NCI-H345 treated with DMSO at 0.1 percent for 48 hours (cell line): ENCODE results near the gene AUTS2.

Experiments used
- DNase-seq: peaks from one replicate; lab custom pipeline; 2025; ENCODE audit not compliant: unreplicated experiment; lab: John Stamatoyannopoulos, UW

The AUTS2 gene

GRCh38 chr7:70047384-70047783 lies 449.1 kb downstream of the AUTS2 start:
- DNase-seq: no peak

DNA sequence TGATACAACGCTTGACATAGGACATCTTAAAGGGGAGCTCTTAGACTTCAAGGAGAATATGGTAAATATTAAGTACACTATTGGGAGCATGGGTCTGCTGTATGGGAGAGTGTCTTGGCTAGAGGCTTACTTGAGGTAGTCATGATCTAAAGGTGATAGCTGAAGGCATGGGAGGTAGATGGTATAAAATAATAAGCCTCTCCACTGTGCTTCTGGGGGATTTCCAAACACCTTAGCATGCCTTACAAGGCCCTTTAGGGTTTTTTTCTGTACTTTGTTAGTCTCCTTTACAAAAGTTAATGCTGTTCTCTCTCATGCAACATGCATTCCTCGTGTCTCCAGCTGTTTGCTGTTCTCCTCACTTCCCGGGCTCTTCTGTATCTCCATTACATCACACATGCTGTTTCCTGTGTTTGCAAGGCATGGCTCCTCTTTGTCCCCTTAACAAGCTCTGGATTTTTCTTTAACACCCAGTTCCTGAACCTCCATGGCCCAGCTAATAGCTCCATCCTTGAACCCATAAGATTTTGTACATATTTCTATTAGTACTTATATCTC lies 449.7 kb downstream of the AUTS2 start:
- no peak for DNase-seq

- DNase-seq: no peak
These were observed 453.5 kb downstream of the AUTS2 start for GRCh38 chr7:70051726-70052125.

- no peak for DNase-seq
These were observed 454.4 kb downstream of the AUTS2 start for GRCh38 chr7:70052691-70053090.

DNA sequence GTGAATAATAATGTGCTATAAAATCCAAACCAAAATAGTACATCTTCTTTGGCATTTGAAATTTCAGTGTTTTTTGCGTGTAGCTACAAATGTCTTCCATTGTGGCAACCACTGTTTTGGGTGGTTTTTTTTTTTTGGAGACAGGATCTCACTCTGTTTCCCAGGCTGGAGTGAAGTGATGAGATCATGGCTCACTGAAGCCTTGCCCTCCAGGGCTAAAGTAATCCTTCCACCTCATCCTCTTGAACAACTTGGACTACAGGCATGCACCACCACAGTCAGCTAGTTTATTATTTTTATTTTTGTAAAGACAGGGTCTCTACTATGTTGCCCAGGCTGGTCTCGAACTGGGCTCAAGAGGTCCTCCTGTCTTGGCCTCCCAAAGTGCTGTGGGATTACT lies 455.1 kb downstream of the AUTS2 start:
- DNase-seq: no peak

DNA sequence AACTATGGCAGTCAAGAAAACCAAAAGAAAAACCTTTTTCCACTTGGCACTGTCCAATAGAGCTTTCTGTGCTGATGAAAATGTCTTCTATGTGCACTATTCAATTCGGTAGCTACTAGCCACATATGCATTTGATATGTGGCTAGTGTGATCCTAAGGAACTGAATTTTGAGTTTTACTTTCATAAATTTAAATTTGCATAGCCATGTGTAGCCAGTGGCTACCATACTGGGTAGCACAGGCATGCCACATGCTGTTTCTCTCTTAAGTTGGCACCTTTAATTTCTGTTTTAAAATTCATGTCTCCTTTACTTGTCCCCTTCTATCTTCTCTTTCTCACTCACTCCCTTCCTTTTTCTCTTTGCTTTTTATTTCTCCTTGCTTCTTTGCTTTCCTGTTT lies 455.7 kb downstream of the AUTS2 start:
- DNase-seq: no peak

DNA sequence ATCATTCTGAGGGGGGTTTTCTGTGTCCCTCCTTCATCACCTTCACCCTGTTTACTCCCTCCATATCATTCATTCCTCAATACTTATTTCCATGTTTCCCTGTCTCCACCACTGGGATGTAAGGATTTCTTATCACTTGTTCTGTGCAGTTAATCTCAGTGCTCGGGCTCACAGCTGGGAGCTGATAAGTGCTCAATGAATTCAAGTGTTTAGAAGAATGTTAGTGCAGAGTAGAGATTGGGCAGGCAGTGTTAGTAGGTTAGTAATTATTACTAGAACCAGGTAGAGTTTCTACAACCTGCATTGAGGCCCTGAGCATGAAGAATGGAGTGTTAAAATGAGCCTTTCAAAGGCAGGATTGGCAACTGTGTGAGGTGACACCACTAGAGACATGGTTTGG lies 458.1 kb downstream of the AUTS2 start:
- DNase-seq: no peak

DNA sequence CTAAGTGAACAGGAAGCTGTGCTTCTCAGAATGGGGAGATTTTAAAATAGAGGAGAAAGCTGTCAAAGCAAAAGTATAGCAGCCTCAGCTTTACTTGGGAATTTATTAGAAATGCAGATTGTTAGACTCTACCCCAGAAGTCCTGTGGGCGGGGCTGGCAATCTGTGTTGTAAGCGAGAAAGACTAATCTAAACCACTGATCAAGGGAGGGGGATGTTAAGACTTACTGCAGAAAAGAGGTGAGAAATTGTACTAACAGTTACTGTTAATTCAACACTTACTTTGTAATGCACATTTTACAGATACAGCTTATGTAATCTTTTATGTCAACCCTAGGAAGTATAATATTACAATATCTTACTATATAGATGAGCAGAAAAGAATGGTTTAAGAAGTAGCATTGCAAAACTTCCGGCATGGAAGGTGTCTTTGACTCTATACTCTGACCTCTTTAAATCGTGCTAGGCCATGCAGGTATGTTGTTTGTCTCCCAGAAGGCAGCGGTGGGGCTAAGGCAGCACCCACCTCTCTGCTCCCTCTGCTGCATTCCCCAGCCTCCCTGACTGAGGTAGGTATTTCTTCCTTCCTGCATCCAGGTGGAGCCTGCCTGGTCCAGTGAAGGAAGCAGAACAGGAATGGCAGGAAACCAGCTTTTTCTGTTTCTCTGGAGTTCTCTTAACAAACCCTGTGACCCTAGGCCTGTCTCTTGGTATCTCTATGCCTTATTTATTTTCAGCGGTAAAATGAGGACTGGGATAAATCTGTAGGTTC lies 462.2 kb downstream of the AUTS2 start:
- no peak for DNase-seq

DNA sequence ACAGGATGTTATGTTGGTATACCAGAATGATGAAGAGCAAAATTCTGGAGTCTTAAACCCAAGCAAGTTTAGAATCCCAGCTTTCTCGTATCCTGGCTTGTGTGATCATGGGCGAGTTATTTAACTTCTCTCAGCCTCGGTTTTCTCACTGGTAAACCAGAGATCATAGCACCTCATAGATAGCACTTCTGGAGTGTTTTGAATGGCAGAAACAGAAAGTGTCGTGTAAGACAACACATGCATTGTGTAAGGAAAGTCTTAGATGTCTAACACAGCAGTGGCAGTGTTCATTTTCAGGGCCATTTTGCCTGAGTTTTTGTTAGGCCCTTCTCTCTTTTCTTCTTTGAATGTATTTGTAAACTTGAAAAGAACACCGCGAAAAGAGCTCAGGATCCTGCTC lies 465.1 kb downstream of the AUTS2 start:
- DNase-seq: no peak

GRCh38 chr7:70063927-70064326 lies 465.7 kb downstream of the AUTS2 start:
- no peak for DNase-seq

DNA sequence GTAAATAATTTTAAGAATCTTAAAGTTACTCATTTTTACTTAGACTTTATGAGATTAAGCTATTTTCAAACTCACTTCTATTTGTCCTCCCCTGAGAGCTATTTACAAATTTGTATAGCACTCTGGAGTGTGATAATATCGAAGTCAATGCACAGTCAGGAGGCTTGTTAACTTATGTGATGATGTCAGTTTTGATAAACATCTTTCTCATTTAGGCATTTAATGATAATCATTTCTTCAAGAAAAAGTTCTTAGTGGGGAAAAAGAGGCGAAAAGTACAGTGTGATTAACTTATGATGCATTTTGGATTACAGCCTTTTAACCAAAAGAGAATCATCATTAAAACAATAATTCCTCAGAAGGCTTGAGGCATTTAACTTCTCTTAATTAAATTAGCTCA lies 468.6 kb downstream of the AUTS2 start:
- no peak for DNase-seq

- no peak for DNase-seq
These were observed 470.3 kb downstream of the AUTS2 start for GRCh38 chr7:70068531-70068930.

GRCh38 chr7:70069977-70070376 lies 471.7 kb downstream of the AUTS2 start:
- no peak for DNase-seq

DNA sequence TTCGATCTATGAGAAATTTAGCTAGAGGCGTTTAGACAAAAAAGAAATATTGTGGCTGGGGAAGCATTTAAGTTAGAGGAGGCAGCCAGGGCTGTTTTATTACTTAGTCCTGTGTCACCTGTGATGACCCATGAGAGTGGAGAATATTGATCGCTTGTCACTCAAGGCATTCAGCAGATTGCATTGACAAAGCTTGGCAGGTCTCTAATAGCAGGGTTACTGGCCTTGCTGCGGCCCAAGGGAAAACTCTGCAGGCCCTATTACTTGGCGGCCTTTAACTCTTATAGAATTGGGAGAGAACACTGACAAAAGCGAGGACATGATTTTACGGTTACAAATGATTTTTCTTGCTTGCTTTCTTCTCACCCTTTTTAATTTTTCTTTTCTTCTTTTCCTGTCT lies 473.5 kb downstream of the AUTS2 start:
- DNase-seq: no peak

DNA sequence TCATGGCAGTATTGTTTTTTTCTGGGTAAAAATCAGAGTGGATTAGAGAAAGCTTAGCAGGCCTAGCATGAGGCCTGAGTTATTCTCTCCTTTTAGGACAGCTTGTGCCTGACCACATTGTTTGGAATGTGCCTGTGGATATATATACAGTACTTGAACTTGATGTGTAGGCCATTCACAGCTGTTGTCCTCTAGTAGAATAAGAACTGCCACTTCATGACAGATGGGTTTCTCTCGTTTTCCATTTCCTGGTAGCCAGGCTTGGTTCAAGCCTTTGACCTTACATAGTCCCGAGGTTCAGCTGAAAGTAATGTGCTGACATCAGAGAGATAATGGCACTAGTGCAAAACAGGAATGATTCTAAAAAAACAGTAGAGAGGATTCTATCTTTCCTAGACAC lies 473.9 kb downstream of the AUTS2 start:
- DNase-seq: no peak

GRCh38 chr7:70076325-70076724 lies 478.1 kb downstream of the AUTS2 start:
- DNase-seq: no peak

DNA sequence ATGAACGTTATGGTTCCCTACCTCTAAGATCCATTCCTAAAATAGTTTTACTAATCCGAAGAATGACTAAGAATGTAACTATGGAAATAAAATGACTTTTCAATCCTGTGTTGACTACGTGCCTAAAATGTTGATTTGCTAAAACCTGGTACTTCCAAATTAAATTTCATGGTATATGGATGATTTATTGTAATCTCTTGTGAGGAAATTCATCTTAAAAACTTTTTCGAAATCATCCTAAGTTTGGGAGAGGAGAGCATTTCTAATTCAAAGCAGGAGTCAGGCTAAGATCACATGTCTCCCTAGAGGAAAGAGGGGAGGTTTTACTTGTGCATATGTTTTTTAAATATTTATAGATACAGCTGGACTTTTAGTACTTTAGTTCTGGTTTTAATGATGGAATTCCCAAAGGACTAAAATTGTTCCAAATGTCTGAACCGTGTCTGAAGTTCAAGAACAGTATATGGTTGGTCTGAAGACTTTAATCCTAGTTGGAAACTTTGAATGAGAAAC lies 483.9 kb downstream of the AUTS2 start:
- DNase-seq: no peak

GRCh38 chr7:70091362-70091761 lies 493.1 kb downstream of the AUTS2 start:
- DNase-seq: no peak

GRCh38 chr7:70092314-70093204 lies 494.3 kb downstream of the AUTS2 start:
- DNase-seq: peak; percentile 56

GRCh38 chr7:70093205-70093904 lies 495.1 kb downstream of the AUTS2 start:
- peak; percentile 56 for DNase-seq

GRCh38 chr7:70094831-70095230 lies 496.6 kb downstream of the AUTS2 start:
- DNase-seq: no peak
